KG1 (cell line): ENCODE data around the gene DENND5A.

Experiments
- DNase-seq: peaks from one replicate; lab custom pipeline; 2025; lab: John Stamatoyannopoulos, UW

The DENND5A gene

GRCh38 chr11:9095421-9095820 is 169.7 kb downstream of the DENND5A start:
- DNase-seq, result no peak

- no peak for DNase-seq
These were observed 170.7 kb downstream of the DENND5A start for GRCh38 chr11:9094420-9094819.

GRCh38 chr11:9092853-9093778 is 172.0 kb downstream of the DENND5A start:
- no peak for DNase-seq

GRCh38 chr11:9092072-9092471 is 173.1 kb downstream of the DENND5A start:
- DNase-seq, result no peak

GRCh38 chr11:9091044-9091922 is 173.9 kb downstream of the DENND5A start, which contains the start of gene SCUBE2:
Gene SCUBE2 (minus strand): TSS chr11:9091599. CDS start chr11:9091528, 71 bp downstream.
- no peak for DNase-seq

GRCh38 chr11:9090488-9091043 is 174.6 kb downstream of the DENND5A start:
- no peak for DNase-seq

- no peak for DNase-seq
These were observed 175.5 kb downstream of the DENND5A start for GRCh38 chr11:9089636-9090035.

GRCh38 chr11:9089061-9089460 is 176.1 kb downstream of the DENND5A start:
- DNase-seq, result no peak
